Measurements from ENCODE around the gene GJA4. TPM values are rescaled to one million over a fixed set of nuclear protein-coding genes. Genes with fewer than 3 reads are reported as not detected.

The GJA4 gene
- total and polyA plus RNA-seq, 2 of the 8 experiments (the other 6 are each of a cell fraction or from before 2014, with no cell fraction given), result 3.2 to 3.9 TPM

DNA sequence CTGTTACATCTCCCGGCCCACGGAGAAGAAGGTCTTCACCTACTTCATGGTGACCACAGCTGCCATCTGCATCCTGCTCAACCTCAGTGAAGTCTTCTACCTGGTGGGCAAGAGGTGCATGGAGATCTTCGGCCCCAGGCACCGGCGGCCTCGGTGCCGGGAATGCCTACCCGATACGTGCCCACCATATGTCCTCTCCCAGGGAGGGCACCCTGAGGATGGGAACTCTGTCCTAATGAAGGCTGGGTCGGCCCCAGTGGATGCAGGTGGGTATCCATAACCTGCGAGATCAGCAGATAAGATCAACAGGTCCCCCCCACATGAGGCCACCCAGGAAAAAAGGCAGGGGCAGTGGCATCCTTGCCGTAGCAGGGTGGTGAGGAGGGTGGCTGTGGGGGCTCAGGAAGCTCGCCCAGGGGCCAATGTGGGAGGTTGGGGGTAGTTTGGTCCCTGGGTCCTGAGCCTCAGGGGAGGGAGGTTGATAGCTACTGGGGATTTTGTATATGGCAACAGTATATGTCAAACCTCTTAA lies 31.0 kb upstream of the GJA4 start:
- H3K4me1 ChIP-seq (replicated peaks in 1 of 4; ENCODE audit: control insufficient read depth in 3 of 4, insufficient read depth in 4 of 4, low read length in 3 of 4), result peaks cover 5 to 20% (median 8%) of the 10 kb centered on the region in 4 experiments
- H2AK5ac ChIP-seq (ENCODE audit: low read depth, low read length), result no peak overlapping the region
- H3K4me2 ChIP-seq (ENCODE audit: insufficient read depth in 1 of 2, low read depth in 2 of 2, low read length in 2 of 2), result no peak overlapping the region
- H4K8ac ChIP-seq (ENCODE audit: extremely low read depth, insufficient read depth, low read length), result no peak overlapping the region
- no peak overlapping the region for H2BK20ac ChIP-seq (ENCODE audit: low read length)
- H3K56ac ChIP-seq (replicated peaks; ENCODE audit: insufficient read length, low read depth, low read length), result no peak overlapping the region
- H3K36me3 ChIP-seq (ENCODE audit: control insufficient read depth in 2 of 4, insufficient read depth in 4 of 4, low read length in 3 of 4), result no peaks in the 10 kb centered on the region
- CTCF ChIA-PET (ENCODE audit: partially characterized antibody), result interaction anchor here (1.3 to 1.4 kb wide), 2 partner anchors 9 to 12 kb away, joined by 3 read pairs; no protein-coding TSS in a partner anchor
- H4K91ac ChIP-seq (replicated peaks; ENCODE audit: insufficient read length, low read length), result no peak overlapping the region
- H2BK12ac ChIP-seq (ENCODE audit: low read depth, low read length), result peak overlapping the region; percentile 35; the same call in 1 of the 2 replicates
- no peak overlapping the region for H3K23ac ChIP-seq (ENCODE audit: insufficient read length)
- WGBS, 2 experiments (ENCODE audit: extremely low coverage in 1 of 2, insufficient coverage in 1 of 2, insufficient read length in 1 of 2, insufficient replicate concordance in 2 of 2, low coverage in 1 of 2, low lambda C conversion rate in 2 of 2, missing lambda C conversion rate in 1 of 2), result 96% methylated on average over 13 of the region's 13 CpGs; no CpG with 5 or more reads in 1 of the 2 experiments
- DNase-seq (ENCODE audit: low read depth in 1 of 2, low spot score in 2 of 2) (no peak), FAIRE-seq (no peak)
- H4K5ac ChIP-seq (ENCODE audit: insufficient read length, low read depth, low read length), result no peak overlapping the region
- no peak overlapping the region for H3K14ac ChIP-seq (ENCODE audit: insufficient read length)
- H2BK120ac ChIP-seq (replicated peaks; ENCODE audit: low read depth, low read length), result no peak overlapping the region
- H3K79me2 ChIP-seq (ENCODE audit: control insufficient read depth in 1 of 2, insufficient read depth in 2 of 2, low read length in 2 of 2), result no peaks in the 10 kb centered on the region
- H3K9ac ChIP-seq (replicated peaks in 1 of 4; ENCODE audit: extremely low read depth in 1 of 4, low read depth in 3 of 4, low read length in 3 of 4), result no peak overlapping the region
- no peak overlapping the region for H3K18ac ChIP-seq (ENCODE audit: extremely low read depth, low read length)
- no peaks in the 10 kb centered on the region for H4K20me1 ChIP-seq (replicated peaks in 1 of 2; ENCODE audit: control insufficient read depth in 1 of 2, insufficient read depth in 2 of 2, low read length in 2 of 2)
- H3K79me1 ChIP-seq (ENCODE audit: low read depth, low read length), result no peaks in the 10 kb centered on the region
- H3K4ac ChIP-seq (replicated peaks; ENCODE audit: insufficient read length, low read depth, low read length), result no peak overlapping the region
- POLR2A ChIA-PET (ENCODE audit: partially characterized antibody), result no interaction called here
- no peaks in the 10 kb centered on the region; a peak in 1 of 7 replicates for H3K27me3 ChIP-seq (replicated peaks in 1 of 4; ENCODE audit: control insufficient read depth in 3 of 4, extremely low read depth in 1 of 4, insufficient read depth in 3 of 4, low read length in 3 of 4)
- no peaks in the 10 kb centered on the region; a peak in 1 of 4 replicates for H3K9me3 ChIP-seq (ENCODE audit: insufficient read depth in 2 of 2, low read depth in 1 of 2, low read length in 1 of 2)
- no peak overlapping the region for H2AFZ ChIP-seq (ENCODE audit: low read length)
- no peak overlapping the region for H3K4me3 ChIP-seq (ENCODE audit: extremely low read depth in 1 of 4, insufficient read depth in 2 of 4, low read depth in 3 of 4, low read length in 4 of 4)
- H3K27ac ChIP-seq (ENCODE audit: low read depth, low read length), result no peak overlapping the region
- H2BK5ac ChIP-seq (ENCODE audit: low read depth, low read length), result no peak overlapping the region
- H3K23me2 ChIP-seq (ENCODE audit: low read depth, low read length), result no peaks in the 10 kb centered on the region
- no peak overlapping the region for H2BK15ac ChIP-seq (ENCODE audit: low read length)
- TF ChIP-seq RFX5 (IDR thresholded peaks at IDR 0.05; ENCODE audit: borderline replicate concordance, low read depth, low read length) (no peak), CHD1 (IDR thresholded peaks at IDR 0.05; ENCODE audit: low read depth, low read length) (no peak), CTBP2 (IDR thresholded peaks at IDR 0.05; ENCODE audit: borderline replicate concordance, insufficient read depth, insufficient read length, low read length) (no peak), SP1 (IDR thresholded peaks at IDR 0.05; ENCODE audit: low read depth, low read length) (no peak), KDM5A (IDR thresholded peaks at IDR 0.05; ENCODE audit: low read length) (no peak), SUZ12 (IDR thresholded peaks at IDR 0.05; ENCODE audit: low read length) (no peak), CHD2 (IDR thresholded peaks at IDR 0.05; ENCODE audit: low read length) (no peak), ASH2L (IDR thresholded peaks at IDR 0.05; ENCODE audit: low read length) (no peak), NRF1 (IDR thresholded peaks at IDR 0.05; ENCODE audit: low read depth, low read length) (no peak), JUN (IDR thresholded peaks at IDR 0.05; ENCODE audit: low read depth, low read length) (no peak), CEBPB (IDR thresholded peaks at IDR 0.05; ENCODE audit: low read depth, low read length) (no peak)
- TF ChIP-seq, protein P1, sequence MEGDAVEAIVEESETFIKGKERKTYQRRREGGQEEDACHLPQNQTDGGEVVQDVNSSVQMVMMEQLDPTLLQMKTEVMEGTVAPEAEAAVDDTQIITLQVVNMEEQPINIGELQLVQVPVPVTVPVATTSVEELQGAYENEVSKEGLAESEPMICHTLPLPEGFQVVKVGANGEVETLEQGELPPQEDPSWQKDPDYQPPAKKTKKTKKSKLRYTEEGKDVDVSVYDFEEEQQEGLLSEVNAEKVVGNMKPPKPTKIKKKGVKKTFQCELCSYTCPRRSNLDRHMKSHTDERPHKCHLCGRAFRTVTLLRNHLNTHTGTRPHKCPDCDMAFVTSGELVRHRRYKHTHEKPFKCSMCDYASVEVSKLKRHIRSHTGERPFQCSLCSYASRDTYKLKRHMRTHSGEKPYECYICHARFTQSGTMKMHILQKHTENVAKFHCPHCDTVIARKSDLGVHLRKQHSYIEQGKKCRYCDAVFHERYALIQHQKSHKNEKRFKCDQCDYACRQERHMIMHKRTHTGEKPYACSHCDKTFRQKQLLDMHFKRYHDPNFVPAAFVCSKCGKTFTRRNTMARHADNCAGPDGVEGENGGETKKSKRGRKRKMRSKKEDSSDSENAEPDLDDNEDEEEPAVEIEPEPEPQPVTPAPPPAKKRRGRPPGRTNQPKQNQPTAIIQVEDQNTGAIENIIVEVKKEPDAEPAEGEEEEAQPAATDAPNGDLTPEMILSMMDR (IDR thresholded peaks at IDR 0.05; ENCODE audit: control extremely low read depth in 1 of 3, insufficient read depth in 1 of 3, low read depth in 1 of 3, low read length in 3 of 3), result no peak
